ENCODE measurements around the gene KLF16. TPM values are rescaled to one million over a fixed set of nuclear protein-coding genes. Genes with fewer than 3 reads are reported as not detected.

KLF16 gene
- total and polyA plus RNA-seq, 9 of the 15 experiments (the other 6 are each of a cell fraction or from before 2014, with no cell fraction given): 0.04 to 60.4 (median 6.8) TPM

- Histone ChIP-seq H3K27me3 (ENCODE audit: control insufficient read depth in 2 of 2, insufficient read depth in 2 of 2, low read length in 2 of 2) (no peaks in the 10 kb centered on the region), H3K79me2 (ENCODE audit: control insufficient read depth, insufficient read depth, low read length) (peaks cover 83% of the 10 kb centered on the region), H3K4me1 (replicated peaks in 1 of 2; ENCODE audit: control insufficient read depth in 2 of 2, insufficient read depth in 2 of 2, low read length in 2 of 2) (peaks cover 44 to 82% of the 10 kb centered on the region in 2 experiments), H2AFZ (ENCODE audit: low read depth, low read length) (no peak overlapping the region), H3K4me2 (ENCODE audit: insufficient read depth, low read length) (no peak overlapping the region), H3K36me3 (ENCODE audit: control insufficient read depth, insufficient read depth, low read length) (peaks cover 44% of the 10 kb centered on the region; the same call in 2 of the 3 replicates), H3K4me3 (no peak overlapping the region), H3K9ac (ENCODE audit: insufficient read depth in 1 of 2, low read depth in 2 of 2, low read length in 2 of 2) (peak overlapping the region in 1 of 2 experiments; percentile 56; a peak in 1 of 4 replicates), H3K27ac (ENCODE audit: extremely low read depth, low read depth, low read length) (no peak overlapping the region), H3K9me1 (ENCODE audit: control insufficient read depth, insufficient read depth, low read length) (no peaks in the 10 kb centered on the region), H3K9me3 (replicated peaks; ENCODE audit: control insufficient read depth, insufficient read depth, low read depth, low read length) (no peaks in the 10 kb centered on the region), H4K20me1 (replicated peaks; ENCODE audit: control insufficient read depth, insufficient read depth, low read length) (peaks cover 19% of the 10 kb centered on the region)
- FAIRE-seq: no peak
- no TSS peak for BruUV-seq (replicated peaks)
- in situ Hi-C loops (cut with MboI): no loop called here
- intact Hi-C loops (cut with micrococcal nuclease): no loop called here
- POLR2A ChIA-PET: no interaction called here
- no peak for ATAC-seq
- 82% methylated on average over 28 of the region's 31 CpGs for WGBS (ENCODE audit: insufficient coverage, low coverage, missing lambda C conversion rate)
- CTCF ChIA-PET (ENCODE audit: low intra/inter-chr PET ratio): no interaction called here
- peak in 1 of 4 experiments; percentile 42 for DNase-seq (ENCODE audit: extremely low read depth in 1 of 4, low spot score in 3 of 4)
- TF ChIP-seq HDGF (IDR thresholded peaks at IDR 0.05): peak; percentile 68; the same call in 1 of the 2 replicates
- TF ChIP-seq POLR2A (conservative IDR thresholded peaks at IDR 0.05): no peak; the same call in 1 of the 2 replicates
- no peak for TF ChIP-seq E2F4 (CRISPR knock-in tag; IDR thresholded peaks at IDR 0.05; ENCODE audit: low read depth)
- peak; percentile 48 to 50 (median 49); a peak in 5 of 6 replicates for TF ChIP-seq CTCF (IDR thresholded peaks at IDR 0.05 in 2 of 3, conservative IDR thresholded peaks at IDR 0.05 in 1 of 3; ENCODE audit: insufficient read depth in 2 of 3, low read depth in 1 of 3, low read length in 3 of 3)
- TF ChIP-seq CBX1 (IDR thresholded peaks at IDR 0.05; ENCODE audit: low read depth): peak; percentile 20; the same call in 1 of the 2 replicates
- TF ChIP-seq PTBP1 (IDR thresholded peaks at IDR 0.05; ENCODE audit: low read depth, low read length): peak; percentile 80; the same call in 1 of the 2 replicates
- peak in 1 of 2 experiments; percentile 87; a peak in 2 of 4 replicates for TF ChIP-seq KDM1A (IDR thresholded peaks at IDR 0.05)
- TF ChIP-seq KLF6 (CRISPR knock-in tag; IDR thresholded peaks at IDR 0.05; ENCODE audit: borderline replicate concordance): no peak
- no peak for TF ChIP-seq ESRRB (CRISPR knock-in tag; IDR thresholded peaks at IDR 0.05; ENCODE audit: borderline replicate concordance)
- TF ChIP-seq PHF20 (IDR thresholded peaks at IDR 0.05; ENCODE audit: partially characterized antibody): no peak
- TF ChIP-seq ATF7 (IDR thresholded peaks at IDR 0.05): no peak
- no peak for TF ChIP-seq SNIP1 (IDR thresholded peaks at IDR 0.05; ENCODE audit: low read depth)
- no peak for TF ChIP-seq L3MBTL2 (IDR thresholded peaks at IDR 0.05)
- TF ChIP-seq SMARCA5 (IDR thresholded peaks at IDR 0.05): peak; percentile 68; the same call in 1 of the 2 replicates
- peak in 1 of 2 experiments; percentile 26; a peak in 1 of 4 replicates for TF ChIP-seq RAD21 (CRISPR knock-in tag; conservative IDR thresholded peaks at IDR 0.05 in 1 of 2, IDR thresholded peaks at IDR 0.05 in 1 of 2)
- no peak for TF ChIP-seq ILF3 (IDR thresholded peaks at IDR 0.05; ENCODE audit: borderline replicate concordance)
- no peak for TF ChIP-seq ZNF830 (CRISPR knock-in tag; IDR thresholded peaks at IDR 0.05)
- no peak for TF ChIP-seq SREBF1 (IDR thresholded peaks at IDR 0.05; ENCODE audit: borderline replicate concordance, low read depth, low read length)
- TF ChIP-seq TGIF2 (CRISPR knock-in tag; IDR thresholded peaks at IDR 0.05): no peak
- TF ChIP-seq ZNF77 (CRISPR knock-in tag; IDR thresholded peaks at IDR 0.05): no peak
Observed at GRCh38 chr19:1850809-1851653, 12.3 kb downstream of the KLF16 start.
